Heart left ventricle (tissue), 13 donors: ENCODE data around the gene IRF2.

Experiments used
- POLR2A ChIP-seq, 2 donors: fragments of 450-650 bp; IDR thresholded peaks; one replicate each; pipeline ENCODE4 v1.6.1; 2017; ENCODE audit warnings: antibody characterized with exemption in 2 of 2, mild to moderate bottlenecking in 2 of 2, moderate library complexity in 2 of 2
- TF ChIP-seq, protein P1 (sequence below), 12 donors: fragments of 200-600 bp; sonication (generic) in 4 of 12; IDR thresholded peaks; one replicate each; pipeline versions ENCODE4 v1.5.0 to v1.8.0; 2018 to 2022; ENCODE audit warnings: antibody characterized with exemption in 12 of 12, mild to moderate bottlenecking in 5 of 12
- donor health status: ischemic (EF 13 %, LVEDD 7.1; RV severe dilation, severe dysfunction).
- donor health status: DM: no; HTN: yes; CAD: no.
- donor health status: DM: no; HTN: no; CAD: no.
- donor health status: ischemic (EF 25% LVEDD 6.9; RV normal size, moderate dysfunction).
- donor health status: ischemic (EF 25% LVEDD 5.7; RV mildly dilated, moderate dysfunction).
- donor health status: ischemic (EF 35%, LVEDD 5.7; RV mildly dilated, moderate dysfunction).
- donor health status: nonischemic (EF 11% LVEDD 7.7; RV severe dilation, severe dysfunction).
- donor health status: DM: yes; HTN: yes; CAD: no.
- donor health status: PGD.
- donor health status: ischemic (EF 29% LVEDD 5.4; RV normal size, mild dysfunction).
- donor health status: nonischemic (EF 23%, LVEDD 6.1; RV moderate dilation, normal function).

- TF ChIP-seq, protein P1, sequence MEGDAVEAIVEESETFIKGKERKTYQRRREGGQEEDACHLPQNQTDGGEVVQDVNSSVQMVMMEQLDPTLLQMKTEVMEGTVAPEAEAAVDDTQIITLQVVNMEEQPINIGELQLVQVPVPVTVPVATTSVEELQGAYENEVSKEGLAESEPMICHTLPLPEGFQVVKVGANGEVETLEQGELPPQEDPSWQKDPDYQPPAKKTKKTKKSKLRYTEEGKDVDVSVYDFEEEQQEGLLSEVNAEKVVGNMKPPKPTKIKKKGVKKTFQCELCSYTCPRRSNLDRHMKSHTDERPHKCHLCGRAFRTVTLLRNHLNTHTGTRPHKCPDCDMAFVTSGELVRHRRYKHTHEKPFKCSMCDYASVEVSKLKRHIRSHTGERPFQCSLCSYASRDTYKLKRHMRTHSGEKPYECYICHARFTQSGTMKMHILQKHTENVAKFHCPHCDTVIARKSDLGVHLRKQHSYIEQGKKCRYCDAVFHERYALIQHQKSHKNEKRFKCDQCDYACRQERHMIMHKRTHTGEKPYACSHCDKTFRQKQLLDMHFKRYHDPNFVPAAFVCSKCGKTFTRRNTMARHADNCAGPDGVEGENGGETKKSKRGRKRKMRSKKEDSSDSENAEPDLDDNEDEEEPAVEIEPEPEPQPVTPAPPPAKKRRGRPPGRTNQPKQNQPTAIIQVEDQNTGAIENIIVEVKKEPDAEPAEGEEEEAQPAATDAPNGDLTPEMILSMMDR (IDR thresholded peaks at IDR 0.05) = no peak
- no peak for TF ChIP-seq POLR2A (IDR thresholded peaks at IDR 0.05)
These were observed 111.1 kb downstream of the IRF2 start for GRCh38 chr4:184363258-184363657.
